ENCODE results near the gene PRKCB.
A peak's percentile ranks its signal among the peaks of the same experiment; 100 is the strongest.

DNA sequence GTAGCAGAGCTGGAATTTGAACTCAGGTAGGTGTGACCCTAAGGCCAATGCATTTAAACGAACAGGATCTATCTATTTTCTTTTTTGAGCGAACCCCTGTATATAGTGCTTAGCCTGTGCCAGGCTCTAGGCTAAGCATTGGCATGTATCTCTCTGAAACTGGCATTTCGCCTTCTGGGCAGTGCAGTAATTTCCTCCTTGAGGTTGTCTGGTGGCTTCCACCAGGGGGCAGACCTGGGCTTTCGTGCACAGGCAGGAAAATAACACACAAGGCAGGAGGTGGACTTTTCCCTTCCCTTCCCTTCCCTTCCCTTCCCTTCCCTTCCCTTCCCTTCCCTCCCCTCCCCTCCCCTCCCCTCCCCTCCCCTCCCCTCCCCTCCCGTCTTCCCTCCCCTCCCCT is 34.4 kb upstream of the PRKCB start:
- TF ChIP-seq, protein P1, sequence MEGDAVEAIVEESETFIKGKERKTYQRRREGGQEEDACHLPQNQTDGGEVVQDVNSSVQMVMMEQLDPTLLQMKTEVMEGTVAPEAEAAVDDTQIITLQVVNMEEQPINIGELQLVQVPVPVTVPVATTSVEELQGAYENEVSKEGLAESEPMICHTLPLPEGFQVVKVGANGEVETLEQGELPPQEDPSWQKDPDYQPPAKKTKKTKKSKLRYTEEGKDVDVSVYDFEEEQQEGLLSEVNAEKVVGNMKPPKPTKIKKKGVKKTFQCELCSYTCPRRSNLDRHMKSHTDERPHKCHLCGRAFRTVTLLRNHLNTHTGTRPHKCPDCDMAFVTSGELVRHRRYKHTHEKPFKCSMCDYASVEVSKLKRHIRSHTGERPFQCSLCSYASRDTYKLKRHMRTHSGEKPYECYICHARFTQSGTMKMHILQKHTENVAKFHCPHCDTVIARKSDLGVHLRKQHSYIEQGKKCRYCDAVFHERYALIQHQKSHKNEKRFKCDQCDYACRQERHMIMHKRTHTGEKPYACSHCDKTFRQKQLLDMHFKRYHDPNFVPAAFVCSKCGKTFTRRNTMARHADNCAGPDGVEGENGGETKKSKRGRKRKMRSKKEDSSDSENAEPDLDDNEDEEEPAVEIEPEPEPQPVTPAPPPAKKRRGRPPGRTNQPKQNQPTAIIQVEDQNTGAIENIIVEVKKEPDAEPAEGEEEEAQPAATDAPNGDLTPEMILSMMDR (IDR thresholded peaks at IDR 0.05): peak; percentile 37 to 75 (median 70)
- no peak for TF ChIP-seq POLR2A (IDR thresholded peaks at IDR 0.05)

All from testis (tissue), 2 donors.